Keratinocyte (primary cell): ENCODE data around the gene WNT16.

Experiments
- EZH2 ChIP-seq: IDR thresholded peaks from one replicate; pipeline ENCODE4 v1.6.1; 2012; ENCODE audit warnings: inconsistent platforms, mild to moderate bottlenecking, low read length, moderate library complexity
- TF ChIP-seq, protein P1 (sequence below), 3 experiments: IDR thresholded peaks in 1 of 3; conservative IDR thresholded peaks in 1 of 3; optimal IDR thresholded peaks in 1 of 3; 2 replicates in 2 of 3; 3 replicates in 1 of 3; pipeline versions ENCODE3 to v1.5.1; 2011; ENCODE audit warnings: low read length in 3 of 3, mild to moderate bottlenecking in 3 of 3, moderate library complexity in 2 of 3, control low read depth in 1 of 3, inconsistent platforms in 1 of 3; ENCODE audit not compliant: insufficient read depth in 2 of 3; ENCODE audit errors: extremely low read depth in 1 of 3

DNA sequence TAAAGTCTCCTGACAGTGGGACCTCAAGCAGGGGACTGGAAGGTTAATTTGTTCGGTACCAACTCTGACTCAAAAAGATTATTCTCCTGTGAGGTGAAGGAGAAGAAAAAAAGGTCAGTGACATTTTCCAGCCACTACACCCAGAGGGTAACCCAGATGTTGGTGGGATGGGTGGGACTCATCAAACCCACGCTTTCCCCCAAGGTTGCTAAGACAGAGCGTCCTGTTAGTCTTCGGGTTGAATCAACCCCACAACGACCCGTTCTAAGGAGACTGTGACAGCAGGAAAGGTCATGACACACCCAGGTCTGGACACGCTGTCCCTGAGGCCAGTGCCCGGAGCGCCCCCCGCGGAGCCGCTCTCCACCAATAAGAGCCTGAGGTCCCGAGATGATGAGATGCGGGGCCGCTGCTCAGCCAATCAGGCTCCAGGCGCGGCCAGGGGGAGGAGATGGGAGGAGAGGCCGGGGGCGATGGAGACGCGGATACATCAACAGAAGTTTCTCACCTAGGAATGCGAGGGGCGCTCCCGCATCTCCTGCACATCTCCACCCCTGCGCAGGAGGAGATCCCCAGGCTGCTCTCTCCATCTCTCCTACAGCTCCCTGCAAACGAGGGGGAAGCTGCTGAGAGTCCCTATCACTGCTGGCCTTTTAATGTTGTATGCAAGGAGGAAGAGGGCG is at the start of gene WNT16:
- TF ChIP-seq, protein P1, sequence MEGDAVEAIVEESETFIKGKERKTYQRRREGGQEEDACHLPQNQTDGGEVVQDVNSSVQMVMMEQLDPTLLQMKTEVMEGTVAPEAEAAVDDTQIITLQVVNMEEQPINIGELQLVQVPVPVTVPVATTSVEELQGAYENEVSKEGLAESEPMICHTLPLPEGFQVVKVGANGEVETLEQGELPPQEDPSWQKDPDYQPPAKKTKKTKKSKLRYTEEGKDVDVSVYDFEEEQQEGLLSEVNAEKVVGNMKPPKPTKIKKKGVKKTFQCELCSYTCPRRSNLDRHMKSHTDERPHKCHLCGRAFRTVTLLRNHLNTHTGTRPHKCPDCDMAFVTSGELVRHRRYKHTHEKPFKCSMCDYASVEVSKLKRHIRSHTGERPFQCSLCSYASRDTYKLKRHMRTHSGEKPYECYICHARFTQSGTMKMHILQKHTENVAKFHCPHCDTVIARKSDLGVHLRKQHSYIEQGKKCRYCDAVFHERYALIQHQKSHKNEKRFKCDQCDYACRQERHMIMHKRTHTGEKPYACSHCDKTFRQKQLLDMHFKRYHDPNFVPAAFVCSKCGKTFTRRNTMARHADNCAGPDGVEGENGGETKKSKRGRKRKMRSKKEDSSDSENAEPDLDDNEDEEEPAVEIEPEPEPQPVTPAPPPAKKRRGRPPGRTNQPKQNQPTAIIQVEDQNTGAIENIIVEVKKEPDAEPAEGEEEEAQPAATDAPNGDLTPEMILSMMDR (optimal IDR thresholded peaks at IDR 0.05 in 1 of 3, IDR thresholded peaks at IDR 0.05 in 1 of 3, conservative IDR thresholded peaks at IDR 0.05 in 1 of 3; ENCODE audit: extremely low read depth in 1 of 3, insufficient read depth in 2 of 3, low read length in 3 of 3) = no peak
- TF ChIP-seq EZH2 = no peak
